GM21447 (cell line): ENCODE measurements around the gene SNX21.

Experiments
- ATAC-seq: cut with Tn5 transposase; IDR thresholded peaks from one replicate; pipeline ENCODE4 v1.9.1; 2021; ENCODE audit not compliant: unreplicated experiment

SNX21 gene

GRCh38 chr20:45878076-45878761, 44.6 kb downstream of the SNX21 start:
- no peak for ATAC-seq

GRCh38 chr20:45880988-45881788, 47.6 kb downstream of the SNX21 start, which contains the start of gene ZSWIM1:
ZSWIM1 (plus strand) TSS chr20:45881227; CDS start chr20:45882593, 1,366 bp downstream.
- peak; percentile 95 for ATAC-seq

GRCh38 chr20:45882469-45883099, 49.0 kb downstream of the SNX21 start:
- no peak for ATAC-seq

- no peak for ATAC-seq
These were observed 49.5 kb downstream of the SNX21 start for GRCh38 chr20:45883100-45883469.

- no peak for ATAC-seq
These were observed 53.2 kb downstream of the SNX21 start for GRCh38 chr20:45886590-45887345.

GRCh38 chr20:45887346-45887715, 53.7 kb downstream of the SNX21 start, which contains the start of gene SPATA25:
SPATA25 (minus strand) TSS chr20:45887622; CDS start chr20:45887590, 32 bp downstream.
- no peak for ATAC-seq

- no peak for ATAC-seq
These were observed 55.1 kb downstream of the SNX21 start for GRCh38 chr20:45888681-45889080.

GRCh38 chr20:45890077-45890984, 56.7 kb downstream of the SNX21 start:
- peak; percentile 23 for ATAC-seq

- peak; percentile 64 for ATAC-seq
These were observed 57.7 kb downstream of the SNX21 start, which contains the start of the genes CTSA and NEURL2 for GRCh38 chr20:45890985-45891983. CTSA (plus strand) TSS chr20:45891335; CDS start chr20:45891569, 234 bp downstream. NEURL2 (minus strand) TSS chr20:45891208; CDS start chr20:45890991, 217 bp downstream.

GRCh38 chr20:45892049-45892825, 58.6 kb downstream of the SNX21 start:
- ATAC-seq = no peak
